ENCODE results near the gene SLC22A2.

Gene SLC22A2

GRCh38 chr6:160203522-160203921 lies 55.1 kb downstream of the SLC22A2 start:
- DNase-seq: no peak

GRCh38 chr6:160203076-160203475 lies 55.5 kb downstream of the SLC22A2 start:
- no peak for DNase-seq

GRCh38 chr6:160202411-160202810 lies 56.2 kb downstream of the SLC22A2 start:
- DNase-seq: no peak

- no peak for DNase-seq
Observed at GRCh38 chr6:160201061-160201460, 57.6 kb downstream of the SLC22A2 start.

GRCh38 chr6:160198606-160199211 lies 59.9 kb downstream of the SLC22A2 start:
- no peak for DNase-seq

- no peak for DNase-seq
Observed at GRCh38 chr6:160197662-160198061, 61.0 kb downstream of the SLC22A2 start.

- no peak for DNase-seq
Observed at GRCh38 chr6:160194808-160195207, 63.8 kb downstream of the SLC22A2 start.

- no peak for DNase-seq
Observed at GRCh38 chr6:160192840-160193239, 65.8 kb downstream of the SLC22A2 start.

- no peak for DNase-seq
Observed at GRCh38 chr6:160190973-160191372, 67.6 kb downstream of the SLC22A2 start.

- DNase-seq: no peak
Observed at GRCh38 chr6:160190081-160190480, 68.5 kb downstream of the SLC22A2 start.

GRCh38 chr6:160188773-160189172 lies 69.8 kb downstream of the SLC22A2 start:
- DNase-seq: no peak

- no peak for DNase-seq
Observed at GRCh38 chr6:160180706-160181105, 77.9 kb downstream of the SLC22A2 start.

- DNase-seq: no peak
Observed at GRCh38 chr6:160178271-160178670, 80.3 kb downstream of the SLC22A2 start.

- DNase-seq: no peak
Observed at GRCh38 chr6:160177220-160177619, 81.4 kb downstream of the SLC22A2 start.

- no peak for DNase-seq
Observed at GRCh38 chr6:160174681-160175080, 83.9 kb downstream of the SLC22A2 start.

- DNase-seq: no peak
Observed at GRCh38 chr6:160173806-160174527, 84.7 kb downstream of the SLC22A2 start.

- no peak for DNase-seq
Observed at GRCh38 chr6:160172704-160173103, 85.9 kb downstream of the SLC22A2 start.

GRCh38 chr6:160170018-160170680 lies 88.5 kb downstream of the SLC22A2 start:
- DNase-seq: no peak

GRCh38 chr6:160167604-160168399 lies 90.8 kb downstream of the SLC22A2 start:
- DNase-seq: no peak

All from DMS79 (cell line).